C4-2B (cell line): ENCODE results near the gene SH3RF1.

Experiments
- ZFX ChIP-seq: fragments of 450-650 bp; IDR thresholded peaks from 2 replicates; pipeline ENCODE4 v1.6.1; 2017
- TF ChIP-seq, protein P1 (sequence below): fragments of 450-650 bp; conservative IDR thresholded peaks from 2 replicates; pipeline ENCODE4 v1.5.1; 2017; ENCODE audit warnings: mild to moderate bottlenecking

DNA sequence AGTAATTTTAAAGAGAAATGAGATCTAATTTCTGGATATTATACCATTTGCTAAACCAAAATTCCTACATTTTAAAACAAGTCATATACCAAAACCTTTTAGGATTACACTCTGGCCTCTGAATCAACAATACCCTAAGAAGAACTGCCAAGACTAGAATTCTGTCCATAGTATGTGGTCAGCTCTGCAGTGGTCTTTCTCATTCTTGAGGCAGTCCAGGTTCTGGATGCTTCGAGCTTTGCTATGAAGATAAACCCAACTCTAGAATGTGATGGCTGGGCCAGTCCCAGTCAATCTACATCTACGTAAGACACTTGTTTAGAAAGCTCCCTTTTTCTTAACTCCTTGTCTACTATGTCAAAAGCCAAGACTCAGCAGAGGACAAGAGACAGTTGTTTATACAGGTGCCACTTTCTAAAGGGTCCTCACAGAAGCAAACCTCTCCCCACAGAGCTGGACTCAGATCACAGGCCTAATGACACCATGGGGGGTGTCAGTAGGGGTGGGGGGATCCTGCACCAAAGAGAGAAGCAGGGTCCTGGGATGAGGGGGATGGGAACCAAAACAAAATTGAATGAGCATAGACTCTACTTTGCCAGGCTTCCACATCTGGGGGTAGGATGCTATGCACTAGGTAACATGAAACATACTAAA, 63.2 kb downstream of the SH3RF1 start:
- TF ChIP-seq, protein P1, sequence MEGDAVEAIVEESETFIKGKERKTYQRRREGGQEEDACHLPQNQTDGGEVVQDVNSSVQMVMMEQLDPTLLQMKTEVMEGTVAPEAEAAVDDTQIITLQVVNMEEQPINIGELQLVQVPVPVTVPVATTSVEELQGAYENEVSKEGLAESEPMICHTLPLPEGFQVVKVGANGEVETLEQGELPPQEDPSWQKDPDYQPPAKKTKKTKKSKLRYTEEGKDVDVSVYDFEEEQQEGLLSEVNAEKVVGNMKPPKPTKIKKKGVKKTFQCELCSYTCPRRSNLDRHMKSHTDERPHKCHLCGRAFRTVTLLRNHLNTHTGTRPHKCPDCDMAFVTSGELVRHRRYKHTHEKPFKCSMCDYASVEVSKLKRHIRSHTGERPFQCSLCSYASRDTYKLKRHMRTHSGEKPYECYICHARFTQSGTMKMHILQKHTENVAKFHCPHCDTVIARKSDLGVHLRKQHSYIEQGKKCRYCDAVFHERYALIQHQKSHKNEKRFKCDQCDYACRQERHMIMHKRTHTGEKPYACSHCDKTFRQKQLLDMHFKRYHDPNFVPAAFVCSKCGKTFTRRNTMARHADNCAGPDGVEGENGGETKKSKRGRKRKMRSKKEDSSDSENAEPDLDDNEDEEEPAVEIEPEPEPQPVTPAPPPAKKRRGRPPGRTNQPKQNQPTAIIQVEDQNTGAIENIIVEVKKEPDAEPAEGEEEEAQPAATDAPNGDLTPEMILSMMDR: no peak
- no peak for TF ChIP-seq ZFX
